H9 (cell line): ENCODE results near the gene WDR5. TPM values are rescaled to one million over a fixed set of nuclear protein-coding genes. Genes with fewer than 3 reads are reported as not detected.

Experiments
- DNase-seq: peaks from one replicate; pipeline ENCODE4 v3.0.0-alpha.2; 2017
- H2AFZ ChIP-seq: one replicate; pipeline ENCODE4 v1.6.1; 2013; ENCODE audit warnings: mild to moderate bottlenecking, low read length, control low read depth, moderate library complexity
- H2AK5ac ChIP-seq: 2 replicates; pipeline ENCODE4 v1.6.1; 2013; ENCODE audit warnings: low read length, control low read depth, mixed read lengths; ENCODE audit not compliant: insufficient read length
- H2BK120ac ChIP-seq: one replicate; pipeline ENCODE4 v1.6.1; 2013; ENCODE audit warnings: low read depth, mild to moderate bottlenecking, low read length, control low read depth, inconsistent platforms; ENCODE audit not compliant: poor library complexity, severe bottlenecking
- H2BK12ac ChIP-seq: 2 replicates; pipeline ENCODE4 v1.6.1; 2013; ENCODE audit warnings: low read length, control low read depth, mixed read lengths, low read depth; ENCODE audit not compliant: insufficient read length
- H2BK15ac ChIP-seq: 2 replicates; pipeline ENCODE4 v1.6.1; 2013; ENCODE audit warnings: low read depth, low read length, control low read depth
- H2BK20ac ChIP-seq: one replicate; pipeline ENCODE4 v1.6.1; 2013; ENCODE audit warnings: low read depth, mild to moderate bottlenecking, low read length, control low read depth, inconsistent platforms; ENCODE audit not compliant: poor library complexity, severe bottlenecking
- H2BK5ac ChIP-seq: 2 replicates; pipeline ENCODE4 v1.6.1; 2013; ENCODE audit warnings: low read length, control low read depth, mixed read lengths; ENCODE audit not compliant: insufficient read length
- H3K14ac ChIP-seq: 2 replicates; pipeline ENCODE4 v1.6.1; 2013; ENCODE audit warnings: low read length, control low read depth; ENCODE audit not compliant: insufficient read depth
- H3K18ac ChIP-seq: 2 replicates; pipeline ENCODE4 v1.6.1; 2013; ENCODE audit warnings: low read depth, mild to moderate bottlenecking, mixed read lengths, low read length, control low read depth; ENCODE audit not compliant: insufficient read length
- H3K23ac ChIP-seq: 2 replicates; pipeline ENCODE4 v1.6.1; 2013; ENCODE audit warnings: low read length, control low read depth, mixed read lengths, low read depth; ENCODE audit not compliant: insufficient read length
- H3K23me2 ChIP-seq: 2 replicates; pipeline ENCODE4 v1.6.1; 2013; ENCODE audit warnings: low read depth, mild to moderate bottlenecking, mixed read lengths, low read length, control low read depth; ENCODE audit not compliant: insufficient read length, poor library complexity, severe bottlenecking
- H3K27ac ChIP-seq: 2 replicates; pipeline ENCODE4 v1.5.1; 2013; ENCODE audit warnings: low read length, control low read depth, mixed read lengths, low read depth; ENCODE audit not compliant: insufficient read length
- H3K27me3 ChIP-seq: 2 replicates; pipeline ENCODE4 v1.6.1; 2013; ENCODE audit warnings: low read length, control low read depth, inconsistent platforms; ENCODE audit not compliant: insufficient read depth
- H3K4ac ChIP-seq: 2 replicates; pipeline ENCODE4 v1.6.1; 2013; ENCODE audit warnings: low read depth, mild to moderate bottlenecking, control low read depth, inconsistent platforms, low read length, moderate library complexity
- H3K4me1 ChIP-seq: 2 replicates; pipeline ENCODE4 v1.6.1; 2013; ENCODE audit warnings: low read length, control low read depth, inconsistent platforms; ENCODE audit not compliant: insufficient read depth
- H3K4me2 ChIP-seq: 2 replicates; pipeline ENCODE4 v1.6.1; 2013; ENCODE audit warnings: low read length, control low read depth, mixed read lengths; ENCODE audit not compliant: insufficient read length, insufficient read depth
- H3K56ac ChIP-seq: 2 replicates; pipeline ENCODE4 v1.6.1; 2013; ENCODE audit warnings: low read depth, mild to moderate bottlenecking, mixed read lengths, low read length, control low read depth; ENCODE audit not compliant: insufficient read length
- H3K79me1 ChIP-seq: 2 replicates; pipeline ENCODE4 v1.6.1; 2013; ENCODE audit warnings: low read depth, mild to moderate bottlenecking, moderate library complexity, low read length, control low read depth, inconsistent platforms; ENCODE audit not compliant: insufficient read depth, poor library complexity, severe bottlenecking
- H3K79me2 ChIP-seq: 2 replicates; pipeline ENCODE4 v1.6.1; 2013; ENCODE audit warnings: low read length, control low read depth, inconsistent platforms; ENCODE audit not compliant: insufficient read depth
- H3K9ac ChIP-seq: 2 replicates; pipeline ENCODE4 v1.6.1; 2013; ENCODE audit warnings: low read length, control low read depth, mixed read lengths; ENCODE audit not compliant: insufficient read length; ENCODE audit errors: extremely low read depth
- H3K9me3 ChIP-seq: one replicate; pipeline ENCODE4 v1.6.1; 2013; ENCODE audit warnings: low read depth, low read length, inconsistent platforms; ENCODE audit not compliant: control insufficient read depth
- H3T11ph ChIP-seq: one replicate; pipeline ENCODE4 v1.6.1; 2013; ENCODE audit warnings: mild to moderate bottlenecking, low read length, control low read depth, inconsistent platforms
- H4K20me1 ChIP-seq: one replicate; pipeline ENCODE4 v1.6.1; 2013; ENCODE audit not compliant: control insufficient read depth, insufficient read length, insufficient read depth
- H4K5ac ChIP-seq: 2 replicates; pipeline ENCODE4 v1.6.1; 2013; ENCODE audit warnings: low read depth, mild to moderate bottlenecking, mixed read lengths, low read length, control low read depth; ENCODE audit not compliant: insufficient read length
- H4K8ac ChIP-seq: replicated peaks from 2 replicates; pipeline ENCODE4 v1.6.1; 2013; ENCODE audit warnings: low read length, control low read depth, mixed read lengths, low read depth; ENCODE audit not compliant: insufficient read length
- H4K91ac ChIP-seq: 2 replicates; pipeline ENCODE4 v1.6.1; 2013; ENCODE audit warnings: low read depth, mild to moderate bottlenecking, moderate library complexity, mixed read lengths, low read length, control low read depth; ENCODE audit not compliant: insufficient read length
- H3K27ac Mint-ChIP-seq, 3 experiments: 2 replicates in 2 of 3; 3 replicates in 1 of 3; pipeline ENCODE4 v1.8.0; 2020 to 2021; ENCODE audit warnings: mixed read lengths in 3 of 3, mild to moderate bottlenecking in 1 of 3, moderate library complexity in 1 of 3
- H3K27me3 Mint-ChIP-seq: 2 replicates; pipeline ENCODE4 v1.8.0; 2021; ENCODE audit warnings: low read depth, mild to moderate bottlenecking, moderate library complexity, mixed read lengths
- H3K36me3 Mint-ChIP-seq, 3 experiments: 2 replicates in 2 of 3; 3 replicates in 1 of 3; pipeline ENCODE4 v1.8.0; 2020 to 2021; ENCODE audit warnings: low read depth in 3 of 3, mixed read lengths in 3 of 3; ENCODE audit not compliant: insufficient read depth in 1 of 3
- H3K4me1 Mint-ChIP-seq, 2 experiments: 2 replicates each; pipeline ENCODE4 v1.8.0; 2020; ENCODE audit warnings: mixed read lengths in 2 of 2
- H3K4me3 Mint-ChIP-seq, 2 experiments: 2 replicates in 1 of 2; 3 replicates in 1 of 2; pipeline ENCODE4 v1.8.0; 2020 to 2021; ENCODE audit warnings: mild to moderate bottlenecking in 2 of 2, mixed read lengths in 2 of 2, moderate library complexity in 1 of 2
- H3K9me3 Mint-ChIP-seq, 2 experiments: 2 replicates in 1 of 2; 3 replicates in 1 of 2; pipeline ENCODE4 v1.8.0; 2020; ENCODE audit warnings: mild to moderate bottlenecking in 2 of 2, mixed read lengths in 2 of 2, moderate library complexity in 1 of 2
- CTCF ChIP-seq: fragments of 200-600 bp; sonication (generic); conservative IDR thresholded peaks from 3 replicates; pipeline ENCODE4 v1.8.0; 2021; ENCODE audit warnings: antibody characterized with exemption, mild to moderate bottlenecking
- WGBS: extraction: QIAGEN DNeasy Blood & Tissue Kit; methylation state at CpG from one replicate; pipeline ENCODE4 v1.1.7; 2013; ENCODE audit warnings: missing lambda C conversion rate, low lambda C conversion rate, mixed read lengths; ENCODE audit not compliant: insufficient read length; ENCODE audit errors: extremely low coverage; 5-methylcytosine and 5-hydroxymethylcytosine counted together
- total RNA-seq: library from RNA; stranded (reverse); gene quantifications from 2 replicates; pipeline ENCODE4 v1.2.1, GENCODE V29; 2021

The WDR5 gene
- total RNA-seq, 1 experiment from 2014 or later = 72.3 TPM

GRCh38 chr9:134172198-134173126, 36.6 kb downstream of the WDR5 start:
- Histone ChIP-seq H3K4ac (no peak overlapping the region), H3K56ac (no peak overlapping the region), H3K23me2 (no peaks in the 10 kb centered on the region), H4K20me1 (no peaks in the 10 kb centered on the region), H2AK5ac (no peak overlapping the region), H3K27me3 (no peaks in the 10 kb centered on the region), H4K8ac (no peak overlapping the region), H4K91ac (no peak overlapping the region), H2AFZ (no peak overlapping the region), H3K14ac (no peak overlapping the region), H3K4me1 (no peaks in the 10 kb centered on the region), H2BK20ac (no peak overlapping the region), H3K4me2 (no peak overlapping the region), H3K9ac (no peak overlapping the region), H2BK15ac (no peak overlapping the region), H3K18ac (no peak overlapping the region), H3K79me2 (no peaks in the 10 kb centered on the region), H3K79me1 (no peaks in the 10 kb centered on the region), H2BK120ac (no peak overlapping the region), H3K23ac (no peak overlapping the region), H3T11ph (no peak overlapping the region), H4K5ac (no peak overlapping the region), H3K27ac (no peak overlapping the region), H3K9me3 (no peaks in the 10 kb centered on the region), H2BK12ac (no peak overlapping the region), H2BK5ac (no peak overlapping the region)
- peaks cover 3 to 12% of the 10 kb centered on the region in 2 experiments; a peak in 3 of 4 replicates for H3K4me1 Mint-ChIP-seq
- no peak for TF ChIP-seq CTCF
- H3K4me3 Mint-ChIP-seq = no peak overlapping the region
- peaks cover 9 to 11% of the 10 kb centered on the region in 2 experiments; a peak in 4 of 5 replicates for H3K9me3 Mint-ChIP-seq
- peaks cover 0 to 2% (median 2%) of the 10 kb centered on the region in 3 experiments; a peak in 2 of 7 replicates for H3K36me3 Mint-ChIP-seq
- no peaks in the 10 kb centered on the region; the same call in 1 of the 2 replicates for H3K27me3 Mint-ChIP-seq
- WGBS = no CpG with 5 or more reads among the region's 31 CpGs
- DNase-seq = no peak
- H3K27ac Mint-ChIP-seq = peak overlapping the region in 1 of 3 experiments; percentile 33; a peak in 1 of 7 replicates
